K562 (cell line): ENCODE measurements around the gene RSBN1L. TPM values are rescaled to one million over a fixed set of nuclear protein-coding genes. Genes with fewer than 3 reads are reported as not detected.

ENCODE experiments used
- ATAC-seq: fragments of 200-7000 bp; cut with Tn5 transposase; 3 replicates; pipeline ENCODE4 v1.9.1; 2020; ENCODE audit warnings: moderate library complexity
- BruUV-seq: library from RNA; stranded (reverse); fragments of 400-500 nt; replicated peaks from 2 replicates; lab custom pipeline; 2021; lab: Mats Ljungman, UMichigan
- CTCF ChIA-PET: fragments of 300-600 bp; formaldehyde crosslinking; extraction: SDS; loops from one replicate; lab custom pipeline; 2021; ENCODE audit warnings: low intra/inter-chr PET ratio; lab: Yijun Ruan, JAX
- POLR2A ChIA-PET: fragments of 300-600, 350-650 bp; sonication (Branson Sonifier 250); formaldehyde crosslinking; extraction: SDS; loops from one replicate; lab custom pipeline; 2021; ENCODE audit warnings: antibody characterized with exemption, inconsistent platforms; lab: Yijun Ruan, JAX
- DNase-seq, 4 experiments: peaks; one replicate each; pipeline versions ENCODE4 v3.0.0 to v3.0.0-alpha.2; 2011 to 2018; ENCODE audit warnings: low spot score in 3 of 4, mixed read lengths in 3 of 4; ENCODE audit errors: extremely low read depth in 1 of 4
- FAIRE-seq: peaks from 2 replicates; lab custom pipeline; 2011; peaks lifted over from hg19 to GRCh38; lab: Jason Lieb, UNC
- H2AFZ ChIP-seq: 2 replicates; pipeline ENCODE4 v1.6.0; 2011; ENCODE audit warnings: low read depth, low read length, control low read depth, inconsistent platforms
- H3K27ac ChIP-seq: fragments of 200-600 bp; 3 replicates; pipeline ENCODE4 v1.8.0; 2011; ENCODE audit warnings: low read depth, mild to moderate bottlenecking, control low read depth, inconsistent platforms, low read length, moderate library complexity, mixed read lengths; ENCODE audit errors: extremely low read depth
- H3K27me3 ChIP-seq, 2 experiments: fragments of 300-600 bp in 1 of 2; 2 replicates in 1 of 2; 3 replicates in 1 of 2; pipeline versions ENCODE4 v1.6.0 to v1.8.0; 2011; ENCODE audit warnings: inconsistent platforms in 2 of 2, low read length in 2 of 2, mild to moderate bottlenecking in 1 of 2, mixed read lengths in 1 of 2, moderate library complexity in 1 of 2; ENCODE audit not compliant: control insufficient read depth in 2 of 2, insufficient read depth in 2 of 2
- H3K36me3 ChIP-seq: fragments of 300-600 bp; 3 replicates; pipeline ENCODE4 v1.8.0; 2011; ENCODE audit warnings: mild to moderate bottlenecking, low read length, inconsistent platforms; ENCODE audit not compliant: control insufficient read depth, insufficient read depth
- H3K4me1 ChIP-seq, 2 experiments: fragments of 200-600 bp in 1 of 2; replicated peaks in 1 of 2; 2 replicates in 1 of 2; 3 replicates in 1 of 2; pipeline versions ENCODE4 v1.5.1 to v1.8.0; 2011; ENCODE audit warnings: inconsistent platforms in 2 of 2, low read length in 2 of 2, mild to moderate bottlenecking in 1 of 2, mixed read lengths in 1 of 2, moderate library complexity in 1 of 2; ENCODE audit not compliant: control insufficient read depth in 2 of 2, insufficient read depth in 2 of 2
- H3K4me2 ChIP-seq: 2 replicates; pipeline ENCODE4 v1.6.1; 2011; ENCODE audit warnings: low read length, control low read depth, inconsistent platforms, mixed read lengths; ENCODE audit not compliant: insufficient read depth
- H3K4me3 ChIP-seq: fragments of 200-600 bp; sonication (generic), shearing (Covaris generic); 2 replicates; pipeline ENCODE4 v1.5.1; 2016; ENCODE audit warnings: control low read depth, inconsistent platforms
- H3K79me2 ChIP-seq: fragments of 200-600 bp; 3 replicates; pipeline ENCODE4 v1.8.0; 2011; ENCODE audit warnings: low read length, inconsistent platforms; ENCODE audit not compliant: control insufficient read depth, insufficient read depth
- H3K9ac ChIP-seq, 2 experiments: 2 replicates each; pipeline versions ENCODE4 v1.6.0 to v1.6.1; 2011; ENCODE audit warnings: low read depth in 2 of 2, low read length in 2 of 2, control low read depth in 1 of 2, inconsistent platforms in 1 of 2, mild to moderate bottlenecking in 1 of 2, mixed read lengths in 1 of 2; ENCODE audit not compliant: insufficient read depth in 1 of 2
- H3K9me1 ChIP-seq: one replicate; pipeline ENCODE4 v1.6.0; 2011; ENCODE audit warnings: inconsistent platforms, mild to moderate bottlenecking, low read length, moderate library complexity; ENCODE audit not compliant: control insufficient read depth, insufficient read depth
- H3K9me3 ChIP-seq: replicated peaks from 2 replicates; pipeline ENCODE4 v1.5.1; 2011; ENCODE audit warnings: low read depth, low read length, inconsistent platforms; ENCODE audit not compliant: control insufficient read depth, insufficient read depth
- H4K20me1 ChIP-seq: replicated peaks from 2 replicates; pipeline ENCODE4 v1.6.1; 2011; ENCODE audit warnings: low read length, inconsistent platforms, mixed read lengths; ENCODE audit not compliant: control insufficient read depth, insufficient read depth
- CC2D1A ChIP-seq: fragments of 450-650 bp; IDR thresholded peaks from 2 replicates; pipeline ENCODE4 v1.6.1; 2017; ENCODE audit warnings: mild to moderate bottlenecking
- ETS2 ChIP-seq: IDR thresholded peaks from 2 replicates; pipeline ENCODE4 v1.6.1; 2016; ENCODE audit warnings: borderline replicate concordance, missing genetic modification characterization, mild to moderate bottlenecking, moderate library complexity, missing compliant biosample characterization; ENCODE audit not compliant: poor library complexity, severe bottlenecking
- HNRNPLL ChIP-seq: fragments of 200-400 bp; formaldehyde crosslinking; IDR thresholded peaks from 2 replicates; pipeline ENCODE4 v1.6.1; 2017; ENCODE audit warnings: low read length, low read depth, mild to moderate bottlenecking; ENCODE audit not compliant: poor library complexity, severe bottlenecking
- SRF ChIP-seq, 2 experiments: fragments of 250-450, 450-650 bp in 1 of 2; sonication (Bioruptor Pico) in 1 of 2; sonication (generic) in 1 of 2; formaldehyde crosslinking; IDR thresholded peaks; 2 replicates each; pipeline versions ENCODE4 v1.5.0 to v1.5.1; 2020 to 2022; ENCODE audit warnings: mild to moderate bottlenecking in 1 of 2, missing genetic modification reagents in 1 of 2
- TRIM28 ChIP-seq: fragments of 450-650 bp; IDR thresholded peaks from 2 replicates; pipeline ENCODE4 v1.6.1; 2017
- ZNF263 ChIP-seq: sonication (generic); formaldehyde crosslinking; IDR thresholded peaks from 2 replicates; pipeline ENCODE4 v1.8.0; 2022; ENCODE audit warnings: mild to moderate bottlenecking, missing genetic modification reagents, borderline replicate concordance
- ZNF316 ChIP-seq: fragments of 450-650 bp; IDR thresholded peaks from 2 replicates; pipeline ENCODE4 v1.6.1; 2016
- ZNF668 ChIP-seq: fragments of 250-450 bp; sonication (Bioruptor Pico); IDR thresholded peaks from 2 replicates; pipeline ENCODE4 v1.8.0; 2022; ENCODE audit warnings: mild to moderate bottlenecking, inconsistent platforms
- WGBS: fragments of 100-300 bp; shearing (Covaris generic); methylation state at CpG from one replicate; pipeline ENCODE4 v1.1.6; 2016; ENCODE audit warnings: low coverage, mixed read lengths; ENCODE audit not compliant: insufficient coverage; ENCODE audit errors: missing lambda C conversion rate; 5-methylcytosine and 5-hydroxymethylcytosine counted together
- in situ Hi-C: fragments of 300-500 bp; cut with MboI; formaldehyde crosslinking; loops from 4 replicates; pipeline ENCODE4 v1.15.0; 2018; ENCODE audit warnings: inconsistent platforms, mixed read lengths
- intact Hi-C: fragments of 100-400 bp; cut with micrococcal nuclease; formaldehyde crosslinking; loops from 2 replicates; pipeline ENCODE4 v1.14.2; 2022
- polyA plus RNA-seq, 8 experiments: library from polyadenylated mRNA; depleted of rRNA in 4 of 8; stranded (reverse) in 5 of 8; unstranded in 3 of 8; fragments of >200 nt; fragmentation: Nextera tagmentation in 2 of 8; fragmentation: Illumina TruSeq in 1 of 8; extraction: Ambion mirVana in 2 of 8; extraction: Trizol in 1 of 8; gene quantifications; 2 replicates each; pipeline versions ENCODE4 v1.2.1 to v1.2.3, GENCODE V29; 2011 to 2014; ENCODE audit warnings: inconsistent platforms in 1 of 8, missing spikeins in 1 of 8
- total RNA-seq, 7 experiments: library from RNA; depleted of rRNA in 6 of 7; stranded (reverse); fragments of >200 nt in 6 of 7; fragmentation: Illumina TruSeq in 2 of 7; extraction: Trizol in 2 of 7; gene quantifications; 2 replicates each; pipeline versions ENCODE4 v1.2.1 to v1.2.3, GENCODE V29; 2011 to 2021; ENCODE audit warnings: low replicate concordance in 1 of 7
- TF ChIP-seq, protein P1 (sequence below): fragments of 450-650 bp; IDR thresholded peaks from 2 replicates; pipeline ENCODE4 v1.6.1; 2018; ENCODE audit warnings: mild to moderate bottlenecking, low read depth; ENCODE audit not compliant: partially characterized antibody

The RSBN1L gene
- total and polyA plus RNA-seq, 9 of the 15 experiments (the other 6 are each of a cell fraction or from before 2014, with no cell fraction given): 6.2 to 35.2 (median 20.1) TPM

DNA sequence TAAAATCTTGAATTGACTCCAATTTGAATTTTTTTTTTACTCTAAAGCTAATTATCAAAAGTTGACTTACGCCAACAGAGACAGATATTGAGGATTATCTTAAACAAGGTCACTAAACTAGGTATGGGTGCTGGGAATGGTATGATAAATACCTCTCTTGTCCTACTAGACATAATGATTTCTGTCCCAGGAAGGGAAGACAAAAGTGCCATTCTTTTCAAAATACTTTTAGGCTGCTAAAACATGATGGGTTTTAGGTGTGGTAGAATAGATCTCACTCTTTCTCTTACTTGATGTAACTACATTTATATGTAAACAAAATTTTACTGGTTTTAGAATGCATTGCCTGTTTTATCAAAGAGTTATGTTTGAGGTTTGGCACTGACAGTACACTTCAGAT, 86.9 kb downstream of the RSBN1L start:
- CTCF ChIA-PET: no interaction called here

More for the DNA sequence above, 86.9 kb downstream of the RSBN1L start:
- no peak; the same call in 1 of the 3 replicates for ATAC-seq
- Histone ChIP-seq H3K4me2 (no peak overlapping the region), H3K36me3 (peaks cover 54% of the 10 kb centered on the region), H2AFZ (no peak overlapping the region), H3K27ac (peak overlapping the region; percentile 15; the same call in 1 of the 3 replicates), H3K4me1 (peaks cover 0 to 10% of the 10 kb centered on the region in 2 experiments; a peak in 1 of 5 replicates), H3K9ac (no peak overlapping the region), H3K4me3 (no peak overlapping the region), H4K20me1 (no peaks in the 10 kb centered on the region), H3K27me3 (no peaks in the 10 kb centered on the region), H3K9me3 (peaks cover 3% of the 10 kb centered on the region; the same call in 1 of the 2 replicates), H3K79me2 (0 out of 3 replicates have a peak, but pooled peaks cover 4% of the 10 kb centered on the region)
- BruUV-seq: no TSS peak
- 58% methylated on average over 1 of the region's 1 CpG for WGBS
- DNase-seq: no peak
- in situ Hi-C loops (no loop called here), intact Hi-C loops (no loop called here)
- POLR2A ChIA-PET: interaction anchor here (0.7 kb wide), 1 partner anchor 151 kb away, joined by 3 read pairs; no protein-coding TSS in a partner anchor
- FAIRE-seq: no peak
- no peak for TF ChIP-seq ZNF263 (CRISPR knock-in tag)
- no peak for TF ChIP-seq ETS2
- no peak for TF ChIP-seq CC2D1A
- TF ChIP-seq SRF (CRISPR knock-in tag; IDR thresholded peaks at IDR 0.05): no peak
- no peak for TF ChIP-seq ZNF668 (CRISPR knock-in tag)
- no peak for TF ChIP-seq TRIM28
- TF ChIP-seq, protein P1, sequence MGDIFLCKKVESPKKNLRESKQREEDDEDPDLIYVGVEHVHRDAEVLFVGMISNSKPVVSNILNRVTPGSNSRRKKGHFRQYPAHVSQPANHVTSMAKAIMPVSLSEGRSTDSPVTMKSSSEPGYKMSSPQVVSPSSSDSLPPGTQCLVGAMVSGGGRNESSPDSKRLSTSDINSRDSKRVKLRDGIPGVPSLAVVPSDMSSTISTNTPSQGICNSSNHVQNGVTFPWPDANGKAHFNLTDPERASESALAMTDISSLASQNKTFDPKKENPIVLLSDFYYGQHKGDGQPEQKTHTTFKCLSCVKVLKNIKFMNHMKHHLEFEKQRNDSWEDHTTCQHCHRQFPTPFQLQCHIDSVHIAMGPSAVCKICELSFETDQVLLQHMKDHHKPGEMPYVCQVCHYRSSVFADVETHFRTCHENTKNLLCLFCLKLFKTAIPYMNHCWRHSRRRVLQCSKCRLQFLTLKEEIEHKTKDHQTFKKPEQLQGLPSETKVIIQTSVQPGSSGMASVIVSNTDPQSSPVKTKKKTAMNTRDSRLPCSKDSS: no peak
- no peak for TF ChIP-seq ZNF316
- no peak for TF ChIP-seq HNRNPLL
- TF ChIP-seq, all 486 proteins: peak for 0
- no peaks in the 10 kb centered on the region for H3K9me1 ChIP-seq
